HG02885 (cell line): ENCODE results near the gene CASTOR2.
"Not testable (repeated sequence)": the region's sequence is repeated elsewhere in the genome, so short reads cannot be mapped to it uniquely, and the experiment has no call there.

Experiments
- ATAC-seq: cut with Tn5 transposase; IDR thresholded peaks from one replicate; pipeline ENCODE4 v1.9.1; 2021; ENCODE audit warnings: mild to moderate bottlenecking; ENCODE audit not compliant: unreplicated experiment, poor library complexity

CASTOR2 gene

DNA sequence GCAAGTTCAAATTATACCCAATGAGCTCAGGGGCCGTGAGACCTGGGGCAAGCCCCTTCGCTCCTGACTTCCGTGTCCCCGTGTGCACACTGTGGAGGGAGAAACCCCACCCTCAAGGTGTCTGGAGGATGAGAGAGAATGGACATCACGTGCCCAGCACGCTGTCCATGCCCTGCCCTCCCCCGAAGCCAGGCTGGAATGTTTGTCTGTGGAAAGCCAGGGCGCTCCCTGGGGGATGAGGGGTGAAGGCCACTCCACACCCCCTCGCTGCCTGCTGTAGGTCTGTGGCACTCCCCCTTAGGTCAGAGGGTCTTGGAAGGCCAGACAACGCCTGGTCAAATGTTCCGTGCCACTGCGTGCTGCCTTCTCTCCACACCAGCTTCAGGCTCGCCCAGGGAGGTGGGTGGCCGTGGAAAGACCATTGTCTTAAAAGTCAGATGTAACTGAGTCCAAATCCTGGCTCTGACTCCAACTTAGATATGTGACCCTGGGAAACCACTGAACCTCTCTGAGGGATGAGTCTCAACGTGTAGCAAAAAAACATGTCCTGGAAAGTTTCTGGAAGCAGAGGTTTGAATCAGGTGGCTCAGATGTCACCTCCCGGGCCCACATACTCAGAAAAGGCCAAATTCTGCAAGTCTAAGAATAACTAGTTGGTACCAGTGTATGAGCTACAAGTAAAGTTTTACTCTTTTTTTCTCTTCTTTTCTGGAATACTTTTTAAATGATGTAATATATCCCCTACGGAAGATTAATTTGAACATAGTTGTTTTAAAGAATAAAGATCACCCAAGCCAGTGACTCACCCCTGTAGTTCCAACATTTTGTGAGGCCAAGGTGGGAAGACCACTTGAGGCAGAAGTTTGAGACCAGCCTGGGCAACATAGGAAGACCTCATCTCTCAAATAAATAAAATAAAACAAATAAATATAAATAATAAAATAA, 84.2 kb downstream of the CASTOR2 start:
- no peak for ATAC-seq

DNA sequence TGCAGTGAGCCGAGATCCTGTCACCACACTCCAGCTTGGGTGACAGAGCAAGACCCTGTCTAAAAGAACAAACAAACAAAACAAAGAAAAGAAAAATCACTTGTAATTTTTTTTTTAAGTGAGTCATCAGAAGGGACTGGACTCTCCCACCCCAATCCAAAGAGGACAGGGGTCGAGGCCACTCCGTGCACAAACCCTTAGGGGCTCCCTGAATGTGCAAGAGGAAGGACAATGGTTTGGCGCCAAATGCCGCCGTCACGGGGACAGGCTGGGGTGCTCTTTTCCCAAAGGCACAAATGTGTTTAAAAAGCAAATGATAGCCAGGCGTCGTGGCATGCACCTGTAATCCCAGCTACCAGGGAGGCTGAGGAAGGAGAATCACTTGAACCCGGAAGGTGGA, 85.3 kb downstream of the CASTOR2 start:
- no peak for ATAC-seq

DNA sequence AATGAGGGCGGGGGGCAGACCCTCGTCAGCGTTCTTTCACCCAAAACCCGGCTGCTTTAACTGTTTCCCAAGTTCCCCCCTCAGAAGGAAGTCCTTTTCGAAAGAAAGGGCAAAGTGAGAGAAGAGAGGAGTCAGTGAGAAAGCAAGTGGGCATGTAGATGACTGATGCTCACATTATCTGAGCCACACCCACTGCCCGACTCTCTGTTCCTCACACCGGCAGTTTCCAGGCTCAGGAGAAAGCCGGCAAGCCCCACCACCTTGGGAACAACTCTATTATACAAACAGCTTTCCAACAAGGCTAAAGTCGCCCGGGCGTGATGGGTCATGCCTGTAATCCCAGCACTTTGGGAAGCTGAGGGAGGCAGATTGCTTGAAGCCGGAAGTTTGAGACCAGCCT, 86.0 kb downstream of the CASTOR2 start:
- no peak for ATAC-seq

DNA sequence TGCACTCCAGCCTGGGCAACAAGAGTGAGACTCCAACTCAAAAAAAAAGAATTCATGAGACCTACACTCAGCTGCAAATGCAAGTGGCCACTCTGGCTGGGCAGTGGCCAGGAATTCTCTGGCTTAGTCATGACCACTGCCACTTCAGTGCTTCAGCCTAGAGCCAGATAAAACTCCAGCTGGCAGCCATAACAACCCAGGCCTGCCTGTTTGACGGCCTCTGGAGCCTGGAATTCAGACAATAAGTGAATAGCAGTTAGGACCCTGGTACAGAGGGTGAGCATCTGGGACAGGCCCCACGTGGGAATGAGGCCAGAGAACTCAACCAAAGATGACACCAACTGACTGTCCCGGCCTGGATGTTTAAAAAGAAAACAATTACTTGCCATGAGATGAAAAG, 90.2 kb downstream of the CASTOR2 start:
- no peak for ATAC-seq

DNA sequence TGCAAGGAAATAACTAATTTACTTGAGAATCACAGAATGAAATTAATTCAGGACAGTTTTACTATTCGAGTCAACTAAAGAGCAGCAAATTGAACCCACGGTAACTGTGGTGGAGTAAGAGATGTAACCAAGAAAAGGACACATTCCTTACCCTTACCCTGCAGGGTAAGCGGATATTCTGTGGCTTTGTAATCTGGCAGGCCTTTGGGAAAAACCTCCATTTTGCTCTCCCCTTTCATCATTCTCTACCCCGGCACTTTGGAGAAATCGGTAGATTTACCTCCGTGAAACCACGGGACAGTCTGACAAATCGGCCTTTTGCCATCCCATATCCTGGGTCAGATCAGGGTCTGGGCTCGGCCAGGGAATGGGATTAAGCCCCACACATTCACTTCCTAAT, 90.7 kb downstream of the CASTOR2 start:
- ATAC-seq, result no peak

DNA sequence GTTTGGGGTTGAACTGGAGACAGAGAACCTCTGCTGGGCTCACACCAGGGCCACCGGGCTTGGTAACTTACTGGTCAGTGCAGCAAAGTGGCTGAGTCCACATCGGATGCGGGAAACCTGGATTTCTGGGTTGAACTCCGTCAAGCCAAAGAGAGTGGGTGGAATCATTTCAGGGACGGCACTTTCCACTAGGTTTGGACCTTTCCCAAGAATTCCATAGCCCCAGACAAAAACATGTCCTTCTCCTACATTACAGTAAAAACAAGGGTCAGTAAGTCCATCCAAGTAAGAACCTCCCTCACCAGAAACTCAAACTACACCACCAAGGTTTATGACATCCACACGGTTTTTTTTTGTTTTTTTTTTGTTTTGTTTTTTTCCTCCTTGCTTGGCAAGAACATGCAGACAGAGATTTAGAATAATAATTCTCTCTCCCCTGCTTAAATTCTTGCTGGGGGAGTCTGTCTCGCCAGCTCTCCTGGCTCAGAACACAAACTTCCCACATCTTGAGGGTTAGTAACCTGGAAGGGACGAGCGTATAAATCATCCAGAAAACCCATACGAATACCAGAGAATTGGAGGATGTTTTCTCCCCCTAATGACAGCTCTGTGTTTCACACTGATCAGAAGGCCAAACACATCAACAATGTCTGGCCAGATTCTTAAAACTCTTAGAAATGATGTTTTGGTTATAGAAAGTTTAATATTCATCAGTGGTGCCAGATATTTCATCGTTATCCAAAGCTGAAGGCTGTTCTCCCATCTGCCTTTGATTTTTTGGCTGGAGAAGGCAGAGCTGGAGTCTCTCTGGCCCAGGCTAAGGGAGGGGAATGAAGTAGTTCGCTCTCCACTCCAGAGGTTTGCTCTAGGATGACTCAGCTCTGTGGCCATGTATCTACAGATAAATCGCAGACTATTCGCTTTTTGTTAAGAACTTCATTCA, 91.6 kb downstream of the CASTOR2 start:
- ATAC-seq, result no peak

GRCh38 chr7:75058406-75058805, 93.9 kb downstream of the CASTOR2 start:
- ATAC-seq, result no peak

DNA sequence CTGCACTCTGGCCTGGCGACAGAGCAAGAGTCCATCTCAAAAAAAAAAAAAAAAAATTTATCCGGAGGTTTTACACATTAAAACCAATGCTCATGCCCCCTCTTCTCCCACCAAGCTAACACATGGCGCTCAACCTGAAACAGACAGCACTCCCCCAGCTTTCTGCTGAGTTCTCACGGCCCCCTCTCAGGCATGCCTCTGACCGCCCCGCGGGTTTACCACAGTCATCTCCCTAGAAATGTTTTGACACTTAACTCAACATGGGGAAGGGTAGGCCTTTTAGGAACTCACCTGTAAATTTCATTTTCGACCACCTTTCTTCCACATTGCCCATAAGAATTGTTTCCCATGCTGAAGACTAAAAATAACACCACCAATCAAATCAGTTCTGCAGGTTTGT, 99.8 kb downstream of the CASTOR2 start:
- no peak for ATAC-seq

GRCh38 chr7:75064801-75065200, 100.3 kb downstream of the CASTOR2 start:
- ATAC-seq, result no peak

- no peak for ATAC-seq
Measured at GRCh38 chr7:75066521-75066920, 102.0 kb downstream of the CASTOR2 start.

DNA sequence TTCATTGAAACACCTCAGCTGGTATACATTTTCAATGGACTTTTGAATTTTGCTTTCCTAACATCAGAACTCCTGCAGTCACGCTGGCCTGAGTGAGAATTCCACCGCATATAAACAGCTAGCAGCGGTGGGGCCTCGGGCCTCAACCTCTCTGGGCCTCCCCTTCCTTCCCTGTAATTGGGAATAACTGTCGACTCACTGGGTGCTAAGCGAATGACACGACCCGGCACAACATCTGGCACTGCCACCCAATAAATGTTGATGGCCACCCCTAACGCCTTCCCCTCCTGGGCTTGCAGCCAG, 108.4 kb downstream of the CASTOR2 start:
- ATAC-seq, result no peak

DNA sequence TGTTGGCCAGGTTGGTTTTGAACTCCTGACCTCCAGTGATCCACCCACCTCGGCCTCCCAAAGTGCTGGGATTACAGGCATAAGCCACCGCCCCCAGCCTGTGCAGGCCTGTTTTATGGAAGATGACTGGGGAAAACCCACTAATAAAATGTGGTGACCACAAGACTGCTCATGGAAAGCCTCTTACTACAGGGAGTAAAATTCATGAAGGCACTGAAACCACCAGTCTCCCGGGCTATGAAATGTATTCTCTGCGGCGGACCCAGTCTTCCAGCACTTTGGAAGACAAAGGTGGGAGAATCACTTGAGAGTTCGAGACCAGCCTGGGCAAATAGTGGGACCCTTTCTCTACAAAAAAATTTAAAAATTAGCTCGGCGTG, 109.7 kb downstream of the CASTOR2 start:
- ATAC-seq, result not testable (repeated sequence)
